Activated naive CD8-positive, alpha-beta T cell treated with anti-CD3 and anti-CD28 coated beads for 36 hours (primary cell): ENCODE results near the gene GPR35. TPM values are rescaled to one million over a fixed set of nuclear protein-coding genes. Genes with fewer than 3 reads are reported as not detected.

Source experiments
- DNase-seq: peaks from one replicate; pipeline ENCODE4 v3.0.0; 2021
- H3K27ac Mint-ChIP-seq: one replicate; pipeline ENCODE4 v1.8.0; 2022; ENCODE audit warnings: mild to moderate bottlenecking, moderate library complexity, mixed read lengths
- H3K27me3 Mint-ChIP-seq: one replicate; pipeline ENCODE4 v1.8.0; 2022; ENCODE audit warnings: mild to moderate bottlenecking, mixed read lengths
- H3K36me3 Mint-ChIP-seq: one replicate; pipeline ENCODE4 v1.8.0; 2021; ENCODE audit warnings: mild to moderate bottlenecking, mixed read lengths
- H3K4me1 Mint-ChIP-seq: one replicate; pipeline ENCODE4 v1.8.0; 2021; ENCODE audit warnings: mixed read lengths
- H3K4me3 Mint-ChIP-seq: one replicate; pipeline ENCODE4 v1.8.0; 2022; ENCODE audit warnings: mild to moderate bottlenecking, moderate library complexity, mixed read lengths
- H3K9me3 Mint-ChIP-seq: one replicate; pipeline ENCODE4 v1.8.0; 2022; ENCODE audit warnings: mixed read lengths
- total RNA-seq, 2 experiments: library from RNA; stranded (reverse); gene quantifications; one replicate each; pipeline ENCODE4 v1.2.3, GENCODE V29; 2021

GPR35 gene, protein sequence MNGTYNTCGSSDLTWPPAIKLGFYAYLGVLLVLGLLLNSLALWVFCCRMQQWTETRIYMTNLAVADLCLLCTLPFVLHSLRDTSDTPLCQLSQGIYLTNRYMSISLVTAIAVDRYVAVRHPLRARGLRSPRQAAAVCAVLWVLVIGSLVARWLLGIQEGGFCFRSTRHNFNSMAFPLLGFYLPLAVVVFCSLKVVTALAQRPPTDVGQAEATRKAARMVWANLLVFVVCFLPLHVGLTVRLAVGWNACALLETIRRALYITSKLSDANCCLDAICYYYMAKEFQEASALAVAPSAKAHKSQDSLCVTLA
- total RNA-seq = 1 to 10 TPM; 7.6 to 7.8 TPM

DNA sequence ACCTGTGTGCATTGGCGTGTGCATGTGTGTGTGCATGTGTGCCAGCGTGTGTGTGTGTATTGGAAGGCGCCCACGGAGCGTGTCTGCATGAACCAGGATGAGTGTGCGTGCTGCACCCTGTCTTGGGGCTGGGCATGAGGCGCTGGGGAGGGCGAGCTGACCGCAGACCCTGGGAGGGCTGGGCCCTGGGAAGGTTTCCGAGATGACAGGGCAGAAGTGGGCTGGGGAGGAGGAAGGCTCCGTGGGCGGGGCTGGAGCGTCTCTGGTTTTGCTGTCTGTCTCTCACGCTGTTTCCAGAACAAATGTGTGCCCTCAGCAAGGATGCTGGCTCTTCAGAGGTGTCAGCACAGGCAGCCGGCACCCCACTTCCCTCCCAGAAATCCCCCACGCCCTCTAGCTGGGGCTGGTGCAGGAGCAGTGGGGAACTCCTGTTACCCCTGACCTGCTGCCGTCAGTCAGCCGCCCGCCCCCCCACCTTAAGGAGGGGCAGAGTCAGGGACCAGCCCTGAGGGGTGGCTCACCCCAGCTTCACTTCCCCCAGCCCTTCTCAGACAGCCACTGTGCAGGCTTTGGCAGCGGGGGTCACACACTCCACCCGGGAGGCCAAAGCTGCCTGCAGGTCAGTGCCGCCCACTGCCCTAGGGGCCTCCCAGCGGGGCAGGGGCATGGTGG is at the start of gene GPR35:
Gene GPR35, plus strand, starts transcription at position 531 of the 672 bp plus-strand sequence. CDS start 4,473 bp downstream, outside the sequence.
- peaks cover 55% of the 10 kb centered on the region for H3K4me1 Mint-ChIP-seq
- peak within 1 kb of the TSS; percentile 86 for H3K27ac Mint-ChIP-seq

DNA sequence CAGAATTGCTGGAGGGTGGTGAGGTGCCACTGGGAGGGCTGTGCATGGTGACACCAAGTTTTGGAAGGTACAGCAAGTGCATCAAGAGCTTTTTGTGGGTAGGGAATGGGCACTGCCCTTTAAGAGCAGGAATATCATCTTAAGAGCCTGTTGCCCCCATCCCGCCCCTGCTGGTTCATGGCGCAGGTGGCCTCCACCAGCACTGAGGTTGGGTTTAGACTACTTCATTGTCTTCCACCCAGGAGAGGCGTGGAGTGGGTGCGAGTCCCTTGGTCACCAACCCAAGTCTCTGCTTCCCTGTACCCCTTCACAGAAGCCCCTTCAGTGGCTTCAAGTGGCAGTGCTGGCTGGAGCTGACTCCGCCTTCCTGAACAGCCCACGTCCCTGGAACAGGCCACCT is 49.2 kb upstream of the GPR35 start:
- H3K4me3 Mint-ChIP-seq = no peak overlapping the region
- no peak overlapping the region for H3K27ac Mint-ChIP-seq
- peaks cover 21% of the 10 kb centered on the region for H3K4me1 Mint-ChIP-seq
- H3K27me3 Mint-ChIP-seq = no peaks in the 10 kb centered on the region
- no peak for DNase-seq
- peaks cover 10% of the 10 kb centered on the region for H3K36me3 Mint-ChIP-seq
- peaks cover 2% of the 10 kb centered on the region for H3K9me3 Mint-ChIP-seq

More for the DNA sequence above, at the start of gene GPR35:
- Mint-ChIP-seq H3K9me3 (peaks cover 2% of the 10 kb centered on the region), H3K36me3 (peaks cover 7% of the 10 kb centered on the region), H3K4me3 (peak within 1 kb of the TSS; percentile 75), H3K27me3 (no peaks in the 10 kb centered on the region)
- peak; percentile 86 for DNase-seq

DNA sequence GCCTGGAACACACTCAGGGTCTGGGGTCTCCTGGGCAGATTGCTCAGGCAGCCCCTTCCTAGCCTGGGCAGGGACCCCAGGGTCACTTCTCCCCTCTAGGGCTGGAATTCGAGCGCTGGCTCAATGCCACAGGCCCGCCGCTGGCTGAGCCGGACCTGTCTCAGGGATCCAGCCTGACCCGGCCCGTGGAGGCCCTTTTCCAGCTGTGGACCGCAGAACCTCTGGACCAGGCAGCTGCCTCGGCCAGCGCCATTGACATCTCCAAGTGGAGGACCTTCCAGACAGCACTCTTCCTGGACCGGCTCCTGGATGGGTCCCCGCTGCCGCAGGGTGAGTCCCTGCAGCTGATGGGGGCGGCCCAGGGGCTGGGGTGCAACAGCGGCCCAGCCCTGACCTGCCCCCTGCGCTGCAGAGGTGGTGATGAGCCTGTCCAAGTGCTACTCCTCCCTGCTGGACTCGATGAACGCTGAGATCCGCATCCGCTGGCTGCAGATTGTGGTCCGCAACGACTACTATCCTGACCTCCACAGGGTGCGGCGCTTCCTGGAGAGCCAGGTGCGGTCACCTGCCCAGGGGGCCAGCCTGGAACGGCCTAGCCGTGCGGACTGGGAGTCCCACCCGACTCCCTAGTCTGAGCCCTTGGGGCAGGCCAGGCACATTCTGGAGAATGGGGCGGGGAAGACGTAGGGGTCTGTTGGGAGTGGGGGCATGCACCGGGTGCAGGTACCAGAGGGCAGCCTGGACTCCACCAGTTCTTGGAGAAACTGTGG is 48.7 kb upstream of the GPR35 start:
- H3K4me1 Mint-ChIP-seq = peaks cover 17% of the 10 kb centered on the region
- peaks cover 3% of the 10 kb centered on the region for H3K9me3 Mint-ChIP-seq
- no peak overlapping the region for H3K4me3 Mint-ChIP-seq
- no peak for DNase-seq
- no peak overlapping the region for H3K27ac Mint-ChIP-seq
- no peaks in the 10 kb centered on the region for H3K27me3 Mint-ChIP-seq
- peaks cover 13% of the 10 kb centered on the region for H3K36me3 Mint-ChIP-seq

DNA sequence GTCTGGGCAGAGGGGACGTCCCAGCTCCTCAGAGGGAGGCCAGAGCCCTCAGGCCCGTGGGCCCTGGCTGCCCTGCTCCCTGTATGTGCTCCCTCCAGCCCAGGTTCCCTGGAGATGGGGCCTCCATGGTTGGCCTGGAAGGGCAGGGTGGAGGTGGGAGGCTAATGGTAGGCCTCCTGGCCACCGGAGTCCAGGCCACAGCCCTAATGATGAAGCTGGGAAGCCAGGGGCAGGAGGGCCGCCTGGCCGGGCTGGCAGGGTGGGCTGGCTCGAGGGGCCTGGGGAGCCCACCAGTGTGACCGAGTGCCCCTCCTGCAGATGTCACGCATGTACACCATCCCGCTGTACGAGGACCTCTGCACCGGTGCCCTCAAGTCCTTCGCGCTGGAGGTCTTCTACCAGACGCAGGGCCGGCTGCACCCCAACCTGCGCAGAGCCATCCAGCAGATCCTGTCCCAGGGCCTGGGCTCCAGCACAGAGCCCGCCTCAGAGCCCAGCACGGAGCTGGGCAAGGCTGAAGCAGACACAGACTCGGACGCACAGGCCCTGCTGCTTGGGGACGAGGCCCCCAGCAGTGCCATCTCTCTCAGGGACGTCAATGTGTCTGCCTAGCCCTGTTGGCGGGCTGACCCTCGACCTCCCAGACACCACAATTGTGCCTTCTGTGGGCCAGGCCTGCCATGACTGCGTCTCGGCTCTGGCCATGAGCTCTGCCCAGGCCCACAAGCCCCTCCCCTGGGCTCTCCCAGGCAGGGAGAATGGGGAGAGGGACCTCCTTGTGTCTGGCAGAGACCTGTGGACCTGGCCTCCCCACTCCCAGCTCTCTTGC is 47.8 kb upstream of the GPR35 start:
- Mint-ChIP-seq H3K27me3 (no peaks in the 10 kb centered on the region), H3K27ac (no peak overlapping the region), H3K4me3 (no peak overlapping the region), H3K36me3 (peaks cover 15% of the 10 kb centered on the region), H3K4me1 (peaks cover 17% of the 10 kb centered on the region), H3K9me3 (peaks cover 3% of the 10 kb centered on the region)
- DNase-seq = no peak

DNA sequence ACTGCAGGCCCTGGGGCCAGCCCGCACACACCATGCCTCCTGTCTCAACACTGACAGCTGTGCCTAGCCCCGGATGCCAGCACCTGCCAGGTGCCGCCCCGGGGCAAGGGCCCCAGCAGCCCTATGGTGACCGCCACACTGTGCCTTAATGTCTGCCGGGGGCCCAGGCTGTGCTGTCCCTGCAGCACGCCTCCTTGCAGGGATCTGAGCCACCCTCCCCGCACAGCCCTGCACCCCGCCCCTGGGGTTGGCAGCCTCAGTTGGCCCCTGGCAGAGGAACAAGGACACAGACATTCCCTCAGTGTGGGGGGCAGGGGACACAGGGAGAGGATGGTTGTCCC is 47.2 kb upstream of the GPR35 start:
- peaks cover 15% of the 10 kb centered on the region for H3K36me3 Mint-ChIP-seq
- H3K4me1 Mint-ChIP-seq = peaks cover 23% of the 10 kb centered on the region

DNA sequence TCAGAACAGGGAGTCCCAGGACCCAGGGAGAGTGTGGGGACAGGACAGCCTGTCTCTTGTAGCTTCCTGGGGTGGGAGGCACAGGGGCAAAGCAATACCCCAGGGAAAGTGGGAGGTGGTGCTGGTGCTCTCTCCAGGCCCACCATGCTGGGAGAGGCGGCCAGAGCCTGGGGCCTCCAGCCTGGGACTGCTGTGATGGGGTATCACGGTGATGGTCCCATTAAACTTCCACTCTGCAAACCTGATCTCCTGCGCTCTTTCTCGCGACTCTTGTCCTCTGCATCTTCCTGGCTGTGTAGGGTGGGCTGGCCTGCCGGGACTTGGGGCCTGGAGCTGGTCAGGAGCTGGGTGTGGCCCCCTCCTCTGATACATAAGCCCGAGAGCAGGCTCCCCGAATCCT is 46.8 kb upstream of the GPR35 start:
- no peak for DNase-seq
- peaks cover 26% of the 10 kb centered on the region for H3K4me1 Mint-ChIP-seq
- H3K27me3 Mint-ChIP-seq = no peaks in the 10 kb centered on the region
- peaks cover 3% of the 10 kb centered on the region for H3K9me3 Mint-ChIP-seq
- H3K27ac Mint-ChIP-seq = peak overlapping the region; percentile 83
- H3K4me3 Mint-ChIP-seq = no peak overlapping the region
- H3K36me3 Mint-ChIP-seq = peaks cover 15% of the 10 kb centered on the region

More for the DNA sequence above, 47.2 kb upstream of the GPR35 start:
- no peak for DNase-seq
- Mint-ChIP-seq H3K27ac (no peak overlapping the region), H3K27me3 (no peaks in the 10 kb centered on the region), H3K9me3 (peaks cover 3% of the 10 kb centered on the region), H3K4me3 (no peak overlapping the region)

DNA sequence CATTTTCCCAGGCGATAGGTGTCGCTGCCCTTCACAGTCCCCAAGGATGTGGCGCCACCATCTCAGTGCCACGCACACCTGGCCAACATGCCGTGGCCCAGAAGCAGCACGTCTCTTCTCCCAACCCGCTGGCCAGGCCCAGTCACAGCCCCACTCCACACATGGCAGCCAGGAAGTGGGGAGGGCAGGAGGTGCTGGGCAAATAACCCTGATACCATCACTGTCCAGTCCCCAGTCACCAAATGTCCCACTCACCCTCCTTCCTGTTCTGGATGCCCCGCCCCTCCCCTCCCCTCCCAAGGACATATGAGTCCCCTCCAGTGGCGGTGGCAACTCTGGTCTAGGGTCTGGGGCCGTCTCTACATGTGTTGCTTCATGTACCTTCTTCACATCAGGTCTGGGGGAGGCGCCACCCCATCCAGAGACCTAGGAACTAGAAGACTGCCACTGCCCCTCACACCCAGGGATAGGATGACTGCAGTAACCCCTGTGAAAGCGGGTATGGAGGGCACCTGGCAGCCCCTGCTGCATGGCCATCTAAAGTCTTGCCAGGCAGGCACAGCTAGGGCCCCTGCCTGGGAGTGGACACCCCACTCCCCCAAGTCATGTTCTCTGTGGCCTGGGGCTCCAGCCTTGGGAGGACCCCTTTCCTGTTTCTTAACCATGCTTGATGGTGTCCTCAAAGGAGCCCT is 46.1 kb upstream of the GPR35 start:
- peaks cover 15% of the 10 kb centered on the region for H3K36me3 Mint-ChIP-seq
- no peak for DNase-seq
- no peak overlapping the region for H3K4me3 Mint-ChIP-seq
- H3K9me3 Mint-ChIP-seq = peaks cover 3% of the 10 kb centered on the region
- no peaks in the 10 kb centered on the region for H3K27me3 Mint-ChIP-seq
- H3K4me1 Mint-ChIP-seq = peaks cover 26% of the 10 kb centered on the region
- peak overlapping the region; percentile 83 for H3K27ac Mint-ChIP-seq

DNA sequence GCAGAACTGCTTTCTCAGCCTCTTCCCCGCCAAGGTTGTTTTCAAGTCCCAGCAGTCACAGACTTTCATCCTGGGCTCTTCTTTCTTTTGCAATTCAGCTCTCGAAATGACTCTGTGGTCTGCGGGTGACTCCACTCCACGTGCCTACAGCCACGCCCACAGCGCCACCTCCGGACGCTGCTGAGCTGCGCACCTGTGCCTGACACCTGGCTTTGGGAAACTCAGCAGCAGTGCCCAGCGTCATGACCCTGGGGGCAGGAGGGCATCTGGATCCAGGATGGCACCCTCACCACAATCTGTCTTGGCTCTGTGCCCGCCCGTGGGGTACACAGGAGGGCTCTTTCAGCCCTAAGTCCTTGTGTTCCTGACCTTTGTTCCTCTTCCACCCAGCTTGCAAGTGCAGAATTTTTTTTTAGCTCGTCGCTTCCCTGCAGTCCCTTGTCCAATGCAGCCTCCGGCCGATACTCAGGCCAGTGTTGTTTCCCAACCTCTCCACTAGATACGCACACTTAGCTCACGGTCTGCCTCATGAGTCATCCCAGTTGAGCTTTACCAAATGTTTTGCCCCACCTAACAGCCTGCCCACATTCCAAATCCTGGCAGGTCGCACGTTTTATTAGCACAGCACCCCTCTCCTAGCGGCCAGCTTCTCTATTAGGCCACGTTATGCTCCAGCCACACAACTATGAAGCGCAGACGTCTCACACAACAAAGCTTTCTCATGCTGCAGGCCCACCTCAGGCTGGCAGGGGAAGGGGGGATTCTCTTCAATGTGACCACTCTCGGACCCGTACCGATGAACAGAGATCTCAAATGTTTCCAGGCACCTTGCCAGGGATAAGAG is 45.3 kb upstream of the GPR35 start:
- peaks cover 34% of the 10 kb centered on the region for H3K4me1 Mint-ChIP-seq
- DNase-seq = peak; percentile 72
- peaks cover 15% of the 10 kb centered on the region for H3K36me3 Mint-ChIP-seq
- no peak overlapping the region for H3K4me3 Mint-ChIP-seq
- peaks cover 3% of the 10 kb centered on the region for H3K9me3 Mint-ChIP-seq
- peak overlapping the region; percentile 83 for H3K27ac Mint-ChIP-seq
- H3K27me3 Mint-ChIP-seq = no peaks in the 10 kb centered on the region

DNA sequence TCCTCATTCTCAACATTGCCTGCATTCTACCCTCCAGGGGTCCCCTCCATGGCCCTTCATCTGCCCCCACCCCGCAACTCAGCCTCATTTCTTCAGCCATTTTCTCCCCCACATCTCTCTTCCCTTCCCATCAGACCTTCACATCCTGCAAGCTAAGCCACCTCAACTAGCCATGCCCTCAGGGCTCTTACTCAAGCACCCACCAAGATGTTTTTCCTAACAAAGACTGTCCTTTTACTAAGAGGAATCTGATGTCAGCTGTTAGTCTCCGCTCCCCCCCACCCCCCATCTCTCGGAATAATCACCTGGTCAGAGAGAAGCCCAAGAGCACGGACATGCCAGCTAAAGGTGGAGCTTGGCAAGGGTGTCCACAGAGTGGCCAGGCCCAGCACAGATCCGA is 43.5 kb upstream of the GPR35 start:
- peaks cover 3% of the 10 kb centered on the region for H3K9me3 Mint-ChIP-seq

DNA sequence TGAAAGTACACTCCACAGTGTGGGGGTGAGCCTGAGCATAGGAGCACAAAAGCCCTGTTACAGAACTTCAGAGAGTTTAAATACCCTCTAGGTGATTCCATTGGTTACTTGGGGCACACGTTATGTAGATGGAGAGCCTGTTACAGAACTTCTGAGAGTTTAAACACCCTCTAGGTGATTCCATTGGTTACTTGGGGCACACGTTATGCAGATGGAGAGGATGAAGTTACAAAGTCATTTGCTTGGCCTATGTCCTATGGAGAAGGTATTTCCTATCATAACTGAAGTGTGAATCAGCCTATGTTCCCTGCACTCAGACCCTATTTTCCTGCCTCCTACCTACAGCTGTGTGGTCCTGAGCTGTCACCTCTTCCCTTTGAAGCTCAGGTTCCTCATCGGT is 42.5 kb upstream of the GPR35 start:
- Mint-ChIP-seq H3K4me3 (no peak overlapping the region), H3K27me3 (no peaks in the 10 kb centered on the region), H3K9me3 (peaks cover 3% of the 10 kb centered on the region), H3K27ac (no peak overlapping the region), H3K4me1 (peaks cover 39% of the 10 kb centered on the region), H3K36me3 (peaks cover 13% of the 10 kb centered on the region)
- no peak for DNase-seq

More for the DNA sequence above, 43.5 kb upstream of the GPR35 start:
- no peak overlapping the region for H3K27ac Mint-ChIP-seq
- peaks cover 36% of the 10 kb centered on the region for H3K4me1 Mint-ChIP-seq
- H3K4me3 Mint-ChIP-seq = no peak overlapping the region
- peaks cover 15% of the 10 kb centered on the region for H3K36me3 Mint-ChIP-seq
- no peak for DNase-seq
- no peaks in the 10 kb centered on the region for H3K27me3 Mint-ChIP-seq

DNA sequence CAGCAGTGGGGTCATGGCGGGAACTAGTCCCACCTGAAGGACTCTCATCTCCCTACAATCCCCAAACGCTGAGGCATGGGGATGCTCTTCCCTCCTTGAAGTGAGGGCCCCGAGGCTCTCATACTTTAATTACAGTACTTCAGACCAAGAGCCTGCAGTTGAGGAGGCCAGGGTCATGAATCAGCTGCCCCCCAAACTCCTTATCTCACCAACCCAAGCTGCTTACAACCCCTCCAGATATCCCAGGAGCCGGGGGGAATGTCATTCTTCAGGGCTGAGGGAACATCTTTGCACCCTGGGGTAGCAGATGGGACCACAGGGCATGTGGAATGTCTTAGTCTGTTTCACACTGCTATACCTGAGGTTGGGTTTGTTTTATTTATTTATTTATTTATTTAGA is 41.5 kb upstream of the GPR35 start:
- Mint-ChIP-seq H3K4me3 (no peak overlapping the region), H3K9me3 (peaks cover 3% of the 10 kb centered on the region), H3K36me3 (peaks cover 11% of the 10 kb centered on the region), H3K27ac (no peak overlapping the region), H3K27me3 (no peaks in the 10 kb centered on the region), H3K4me1 (peaks cover 49% of the 10 kb centered on the region)
- no peak for DNase-seq

DNA sequence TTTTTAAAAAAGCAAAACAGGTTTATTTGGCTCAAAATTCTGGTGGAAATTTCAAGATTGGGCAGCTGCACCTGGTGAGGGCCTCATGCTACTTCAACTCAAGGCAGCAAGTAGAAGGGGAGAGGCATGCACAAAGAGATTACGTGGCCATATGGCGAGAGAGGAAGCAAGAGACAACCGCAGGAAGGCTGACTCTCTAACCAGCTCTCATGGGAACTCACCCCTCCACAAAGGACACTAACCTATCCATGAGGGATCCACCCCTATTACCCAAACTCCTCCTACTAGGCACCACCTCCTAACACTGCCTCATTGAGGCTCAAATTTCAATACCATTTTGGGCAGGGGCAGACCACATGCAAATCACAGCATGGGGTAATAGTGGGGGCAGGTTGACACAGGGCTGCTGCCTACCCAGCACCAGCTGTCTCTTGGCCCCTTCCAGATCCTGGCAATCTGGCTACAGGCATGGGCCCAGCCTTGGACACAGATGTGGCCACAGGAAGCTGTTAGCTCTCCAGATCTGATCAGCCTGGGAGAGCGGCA is 40.7 kb upstream of the GPR35 start:
- Mint-ChIP-seq H3K27ac (no peak overlapping the region), H3K4me3 (peak overlapping the region; percentile 89), H3K27me3 (no peaks in the 10 kb centered on the region), H3K36me3 (peaks cover 10% of the 10 kb centered on the region), H3K4me1 (peaks cover 49% of the 10 kb centered on the region), H3K9me3 (peaks cover 3% of the 10 kb centered on the region)
- no peak for DNase-seq

DNA sequence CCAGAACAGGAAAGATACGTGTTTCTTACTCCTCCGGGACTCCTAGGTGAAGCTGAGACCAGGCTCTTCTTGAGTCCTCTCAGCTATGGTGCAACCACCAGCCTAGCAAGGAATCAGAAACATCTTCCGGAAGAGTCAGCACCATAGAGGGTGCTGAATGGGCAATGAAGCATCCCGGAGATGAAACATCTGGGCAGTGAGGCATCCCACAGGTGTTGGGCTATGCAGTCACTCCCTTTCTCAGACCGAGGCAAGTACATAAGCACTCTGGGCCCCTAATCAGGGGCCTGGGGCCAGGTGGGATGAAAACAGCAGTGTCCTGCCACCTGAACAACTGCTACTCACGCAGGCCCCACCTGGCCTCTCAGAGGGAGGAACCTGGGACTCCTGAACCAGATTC is 40.2 kb upstream of the GPR35 start:
- Mint-ChIP-seq H3K36me3 (peaks cover 10% of the 10 kb centered on the region), H3K27me3 (no peaks in the 10 kb centered on the region), H3K4me3 (peak overlapping the region; percentile 89), H3K4me1 (peaks cover 45% of the 10 kb centered on the region), H3K27ac (no peak overlapping the region), H3K9me3 (peaks cover 3% of the 10 kb centered on the region)
- no peak for DNase-seq
